Activated CD4-positive, alpha-beta T cell treated with anti-CD3 and anti-CD28 coated beads for 1 hour (primary cell): Measurements from ENCODE around the gene TNFRSF19.
"Not testable (repeated sequence)": the region's sequence is repeated elsewhere in the genome, so short reads cannot be mapped to it uniquely, and the experiment has no call there.

Experiments used
- DNase-seq: peaks from one replicate; pipeline ENCODE4 v3.0.0-alpha.2; 2020

The TNFRSF19 gene

DNA sequence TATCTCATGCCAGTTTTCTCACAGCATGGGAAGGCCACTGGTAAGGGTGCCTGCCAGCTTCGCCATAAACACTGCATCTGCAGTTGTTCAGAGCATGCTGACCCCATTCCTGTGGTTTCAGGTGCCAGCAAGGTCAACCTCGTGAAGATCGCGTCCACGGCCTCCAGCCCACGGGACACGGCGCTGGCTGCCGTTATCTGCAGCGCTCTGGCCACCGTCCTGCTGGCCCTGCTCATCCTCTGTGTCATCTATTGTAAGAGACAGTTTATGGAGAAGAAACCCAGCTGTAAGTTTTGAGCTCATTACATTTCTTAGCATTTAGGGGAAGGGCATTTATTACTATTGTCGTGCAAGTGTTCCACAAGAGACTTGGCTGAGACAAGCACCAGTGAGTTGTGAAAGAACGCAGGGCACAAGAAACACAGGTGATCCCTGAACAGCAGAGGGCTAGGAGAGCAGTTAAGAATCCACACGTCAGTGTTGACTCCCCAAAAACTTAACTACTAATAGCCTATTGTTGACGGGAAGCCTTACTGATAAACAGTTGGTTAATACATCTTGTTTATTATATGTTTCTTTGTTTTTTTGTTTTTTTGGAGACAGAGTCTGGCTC lies 88.8 kb downstream of the TNFRSF19 start:
- DNase-seq, result no peak

DNA sequence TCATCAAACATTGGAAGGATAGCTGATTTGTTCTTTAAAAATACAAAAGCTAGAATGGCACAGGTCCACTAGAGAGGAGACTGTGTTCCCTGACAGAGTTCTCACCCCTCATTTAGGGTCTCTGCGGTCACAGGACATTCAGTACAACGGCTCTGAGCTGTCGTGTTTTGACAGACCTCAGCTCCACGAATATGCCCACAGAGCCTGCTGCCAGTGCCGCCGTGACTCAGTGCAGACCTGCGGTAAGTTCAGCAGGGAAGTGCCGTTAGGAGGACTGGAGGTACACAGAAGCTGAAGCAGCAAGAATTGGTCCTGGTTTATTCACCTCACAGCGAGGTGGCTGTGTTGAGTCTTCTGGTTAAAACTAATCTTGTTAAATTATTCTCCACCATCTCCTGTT lies 90.0 kb downstream of the TNFRSF19 start:
- no peak for DNase-seq

DNA sequence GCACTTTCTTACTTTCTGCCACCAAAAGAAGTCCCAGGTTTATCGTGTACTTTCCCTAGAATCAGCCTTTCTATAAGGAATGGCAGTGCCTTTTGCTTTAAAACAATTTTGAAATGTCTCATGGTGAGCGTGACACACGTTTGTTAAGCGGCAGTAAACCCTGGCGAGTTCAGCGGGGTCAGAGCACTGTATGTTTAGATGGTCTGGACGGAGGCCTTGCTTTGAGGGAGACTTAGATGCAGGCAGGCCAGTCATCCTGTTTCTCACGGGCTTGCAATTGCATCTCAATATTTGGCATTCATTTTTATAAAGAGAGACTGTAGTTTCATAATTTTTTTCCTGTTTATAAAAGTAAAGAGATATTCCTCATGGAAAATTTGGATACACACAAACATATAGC lies 96.4 kb downstream of the TNFRSF19 start:
- no peak for DNase-seq

DNA sequence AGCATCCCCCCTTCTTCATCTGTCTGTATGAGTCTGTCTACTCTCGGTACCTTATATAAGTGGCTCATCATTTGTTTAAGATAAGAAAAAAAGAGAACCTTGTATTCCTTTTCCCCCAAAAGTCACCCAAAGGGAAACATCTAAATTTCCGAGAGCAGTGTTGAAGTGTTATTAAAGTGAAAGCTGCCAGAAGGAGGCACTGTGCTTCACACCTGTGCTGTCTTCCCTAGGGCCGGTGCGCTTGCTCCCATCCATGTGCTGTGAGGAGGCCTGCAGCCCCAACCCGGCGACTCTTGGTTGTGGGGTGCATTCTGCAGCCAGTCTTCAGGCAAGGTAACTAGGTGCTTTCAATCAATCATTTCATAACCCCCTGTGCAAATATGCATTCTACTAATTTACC lies 97.5 kb downstream of the TNFRSF19 start:
- no peak for DNase-seq

DNA sequence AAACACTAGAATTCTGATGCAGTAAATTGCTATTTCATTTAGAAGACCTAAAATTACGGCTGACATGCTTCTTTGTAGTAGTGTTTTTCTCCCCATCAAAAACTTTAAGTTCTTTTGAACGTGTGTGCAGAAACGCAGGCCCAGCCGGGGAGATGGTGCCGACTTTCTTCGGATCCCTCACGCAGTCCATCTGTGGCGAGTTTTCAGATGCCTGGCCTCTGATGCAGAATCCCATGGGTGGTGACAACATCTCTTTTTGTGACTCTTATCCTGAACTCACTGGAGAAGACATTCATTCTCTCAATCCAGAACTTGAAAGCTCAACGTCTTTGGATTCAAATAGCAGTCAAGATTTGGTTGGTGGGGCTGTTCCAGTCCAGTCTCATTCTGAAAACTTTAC lies 98.3 kb downstream of the TNFRSF19 start:
- DNase-seq, result no peak

DNA sequence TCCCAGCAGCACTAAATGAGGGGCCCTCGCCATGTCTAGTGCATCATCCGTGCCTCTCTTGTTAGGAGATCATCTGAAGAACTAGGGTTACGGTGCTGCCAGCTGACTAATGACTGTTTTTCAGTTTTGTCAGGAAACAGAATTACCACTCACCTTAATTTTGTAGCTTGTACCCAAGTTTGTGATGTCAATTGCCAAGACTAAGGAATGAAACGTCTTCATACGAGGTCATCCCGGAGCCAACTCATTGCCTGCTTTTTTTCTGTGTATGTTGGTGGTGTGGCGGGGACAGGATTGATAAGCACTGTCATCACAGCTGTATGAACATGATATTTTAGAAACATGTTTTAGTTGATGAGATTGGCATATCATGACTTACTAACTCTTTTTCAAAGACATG lies 100.6 kb downstream of the TNFRSF19 start:
- no peak for DNase-seq

DNA sequence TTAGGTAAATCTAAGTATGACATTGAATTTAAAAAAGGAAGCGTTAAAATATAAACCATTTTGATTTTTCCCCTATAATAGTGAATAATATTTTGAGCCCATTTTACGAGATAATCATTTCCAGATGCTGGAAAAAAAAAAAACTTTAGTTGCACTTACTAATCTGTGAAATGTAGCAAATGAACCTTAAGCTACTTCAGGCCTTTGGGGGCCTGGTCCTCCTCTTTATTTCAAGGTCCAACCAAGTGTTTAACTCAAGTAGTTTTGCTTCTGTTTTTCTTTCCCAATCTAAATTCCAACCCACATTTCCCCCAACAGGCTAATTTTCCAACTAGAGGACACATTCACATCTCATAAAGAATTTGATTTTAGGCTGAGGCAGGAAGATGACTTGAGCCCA lies 101.2 kb downstream of the TNFRSF19 start:
- DNase-seq, result no peak

DNA sequence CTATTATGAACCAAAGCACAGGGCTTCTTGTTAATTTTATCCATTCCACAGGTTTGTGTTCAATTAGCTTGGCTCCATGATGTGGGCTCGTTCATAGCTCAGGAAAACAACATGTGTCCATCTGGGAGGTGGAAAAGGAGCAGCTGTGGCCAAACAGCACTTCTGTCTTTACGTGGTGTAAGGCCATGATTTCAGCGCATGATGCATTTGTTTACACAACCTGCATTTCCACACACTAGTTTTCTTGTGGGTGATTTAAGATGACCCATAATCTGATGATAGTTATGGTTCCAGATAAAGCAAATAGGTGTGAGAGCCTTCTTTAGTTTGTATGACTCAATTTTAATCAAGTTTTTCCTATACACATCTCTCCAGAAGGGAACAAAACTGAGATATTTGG lies 101.7 kb downstream of the TNFRSF19 start:
- DNase-seq, result no peak

DNA sequence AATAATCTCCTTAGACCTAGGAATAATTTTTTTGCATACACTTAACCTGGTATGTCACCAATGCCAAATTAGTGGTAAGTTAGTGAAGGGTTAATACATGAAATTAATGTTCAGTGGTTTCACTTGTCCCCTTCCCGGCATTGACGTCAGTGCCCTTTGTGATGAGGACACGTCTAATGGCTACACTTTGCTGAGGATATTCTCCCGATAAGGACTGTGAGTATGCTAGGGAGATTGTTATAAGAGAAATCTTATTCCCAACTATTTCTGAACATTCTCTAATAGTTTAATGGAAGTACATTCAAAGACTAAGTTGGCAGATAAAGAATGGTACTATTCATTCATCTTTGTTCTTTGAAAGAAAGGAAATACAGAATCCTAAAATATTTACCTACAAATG lies 102.4 kb downstream of the TNFRSF19 start:
- DNase-seq, result no peak

DNA sequence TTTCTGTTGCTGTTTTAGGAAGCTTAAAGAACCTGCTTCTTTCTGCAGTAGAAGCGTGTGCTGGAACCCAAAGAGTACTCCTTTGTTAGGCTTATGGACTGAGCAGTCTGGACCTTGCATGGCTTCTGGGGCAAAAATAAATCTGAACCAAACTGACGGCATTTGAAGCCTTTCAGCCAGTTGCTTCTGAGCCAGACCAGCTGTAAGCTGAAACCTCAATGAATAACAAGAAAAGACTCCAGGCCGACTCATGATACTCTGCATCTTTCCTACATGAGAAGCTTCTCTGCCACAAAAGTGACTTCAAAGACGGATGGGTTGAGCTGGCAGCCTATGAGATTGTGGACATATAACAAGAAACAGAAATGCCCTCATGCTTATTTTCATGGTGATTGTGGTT lies 103.1 kb downstream of the TNFRSF19 start:
- DNase-seq, result no peak

DNA sequence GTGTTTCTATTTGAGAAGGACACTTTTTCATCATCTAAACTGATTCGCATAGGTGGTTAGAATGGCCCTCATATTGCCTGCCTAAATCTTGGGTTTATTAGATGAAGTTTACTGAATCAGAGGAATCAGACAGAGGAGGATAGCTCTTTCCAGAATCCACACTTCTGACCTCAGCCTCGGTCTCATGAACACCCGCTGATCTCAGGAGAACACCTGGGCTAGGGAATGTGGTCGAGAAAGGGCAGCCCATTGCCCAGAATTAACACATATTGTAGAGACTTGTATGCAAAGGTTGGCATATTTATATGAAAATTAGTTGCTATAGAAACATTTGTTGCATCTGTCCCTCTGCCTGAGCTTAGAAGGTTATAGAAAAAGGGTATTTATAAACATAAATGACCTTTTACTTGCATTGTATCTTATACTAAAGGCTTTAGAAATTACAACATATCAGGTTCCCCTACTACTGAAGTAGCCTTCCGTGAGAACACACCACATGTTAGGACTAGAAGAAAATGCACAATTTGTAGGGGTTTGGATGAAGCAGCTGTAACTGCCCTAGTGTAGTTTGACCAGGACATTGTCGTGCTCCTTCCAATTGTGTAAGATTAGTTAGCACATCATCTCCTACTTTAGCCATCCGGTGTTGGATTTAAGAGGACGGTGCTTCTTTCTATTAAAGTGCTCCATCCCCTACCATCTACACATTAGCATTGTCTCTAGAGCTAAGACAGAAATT lies 103.8 kb downstream of the TNFRSF19 start:
- no peak for DNase-seq

DNA sequence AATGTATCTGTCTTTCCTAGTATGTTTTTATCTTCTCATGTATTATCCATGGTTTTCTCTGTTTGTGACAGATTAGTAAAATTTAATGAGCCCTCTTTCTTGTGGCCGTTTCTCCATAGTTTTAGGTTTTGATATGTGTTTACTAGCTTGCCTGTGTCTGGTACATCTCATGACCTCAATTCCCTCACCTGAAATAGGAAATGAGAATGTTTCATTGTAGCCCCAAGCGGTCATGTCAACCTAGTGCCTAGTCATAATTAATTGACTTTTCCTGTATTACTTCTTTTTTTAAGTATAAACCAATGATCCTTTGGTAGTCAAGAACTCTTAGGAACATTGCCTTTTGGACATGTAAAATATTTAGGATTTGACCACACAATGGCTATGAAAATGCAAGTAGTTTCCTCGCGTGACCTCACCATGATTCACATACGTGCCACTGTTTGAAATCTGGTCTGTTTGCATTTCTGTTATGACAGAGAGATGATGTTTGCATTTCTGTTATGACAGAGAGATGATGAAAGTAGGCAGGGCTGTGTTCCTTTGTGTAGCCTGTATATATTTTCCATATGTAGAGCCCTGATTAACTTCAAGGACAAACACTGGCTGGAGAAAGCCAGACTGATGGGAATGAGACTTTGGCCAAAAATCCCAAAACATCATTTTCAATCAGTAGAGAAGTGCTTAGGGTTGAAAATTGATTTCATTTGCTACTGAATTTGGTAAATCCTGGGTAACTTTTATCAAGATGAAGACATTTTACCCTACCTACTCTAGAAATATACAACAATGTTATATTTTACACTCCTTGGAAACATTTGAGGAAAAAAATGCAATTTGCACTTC lies 104.8 kb downstream of the TNFRSF19 start:
- no peak for DNase-seq

DNA sequence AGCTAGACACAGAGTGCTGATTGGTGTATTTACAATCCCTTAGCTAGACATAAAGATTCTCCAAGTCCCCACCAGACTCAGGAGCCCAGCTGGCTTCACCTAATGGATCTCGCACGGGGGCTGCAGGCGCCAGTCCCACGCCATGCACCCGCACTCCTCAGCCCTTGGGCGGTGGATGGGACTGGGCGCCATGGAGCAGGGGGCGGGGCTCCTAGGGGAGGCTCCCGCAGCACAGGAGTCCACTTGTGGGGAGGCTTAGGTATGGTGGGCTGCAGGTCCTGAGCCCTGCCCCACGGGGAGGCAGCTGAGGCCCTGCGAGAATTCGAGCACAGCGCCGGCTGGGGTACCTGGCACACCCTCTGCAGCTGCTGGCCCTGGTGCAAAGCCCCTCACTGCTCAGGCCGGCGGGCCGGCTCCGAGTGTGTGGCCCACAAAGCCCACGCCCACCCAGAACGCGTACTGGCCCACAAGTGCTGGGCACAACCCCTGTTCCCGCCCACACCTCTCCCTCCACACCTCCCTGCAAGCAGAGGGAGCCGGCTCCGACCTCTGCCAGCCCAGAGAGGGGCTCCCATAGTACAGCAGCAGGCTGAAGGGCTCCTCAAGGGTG lies 107.6 kb downstream of the TNFRSF19 start:
- not testable (repeated sequence) for DNase-seq

DNA sequence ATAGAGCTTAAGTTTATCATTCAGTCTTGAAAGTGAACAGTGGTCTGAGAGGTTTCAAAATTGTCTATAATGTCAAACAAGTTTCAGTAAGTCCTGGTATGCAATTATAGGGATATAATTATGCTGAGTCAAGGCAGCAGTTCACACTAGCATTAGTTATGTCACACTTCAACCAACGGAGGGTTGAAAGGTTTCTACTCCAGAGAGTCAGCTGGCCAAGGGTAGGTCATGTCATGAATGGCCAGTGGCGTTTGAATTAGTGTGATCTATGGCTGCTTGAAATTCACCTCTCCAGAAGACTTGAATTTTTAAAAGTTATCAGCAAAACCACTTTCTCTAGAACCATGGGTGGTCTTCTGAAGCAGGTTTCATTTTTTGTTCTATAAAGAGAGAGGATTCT lies 108.6 kb downstream of the TNFRSF19 start:
- DNase-seq, result no peak

DNA sequence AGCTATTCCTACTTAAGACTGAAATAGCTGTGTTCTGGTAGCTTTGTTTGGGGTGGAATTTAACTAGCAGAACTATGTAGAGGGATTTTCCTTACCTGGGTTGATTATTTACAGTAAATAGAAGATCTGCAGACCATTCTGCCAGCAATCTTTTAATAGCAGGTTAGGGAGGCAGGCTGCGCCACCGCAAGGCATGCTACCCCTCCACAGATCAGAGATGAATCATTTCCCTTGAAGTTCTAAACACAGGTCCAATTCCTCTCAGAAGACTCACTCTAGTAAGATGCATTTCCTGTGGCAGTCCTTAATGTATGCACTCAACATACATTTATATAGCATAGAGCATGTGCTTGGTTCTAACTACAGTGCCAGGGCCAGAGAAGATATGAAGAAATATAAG lies 109.0 kb downstream of the TNFRSF19 start:
- no peak for DNase-seq

DNA sequence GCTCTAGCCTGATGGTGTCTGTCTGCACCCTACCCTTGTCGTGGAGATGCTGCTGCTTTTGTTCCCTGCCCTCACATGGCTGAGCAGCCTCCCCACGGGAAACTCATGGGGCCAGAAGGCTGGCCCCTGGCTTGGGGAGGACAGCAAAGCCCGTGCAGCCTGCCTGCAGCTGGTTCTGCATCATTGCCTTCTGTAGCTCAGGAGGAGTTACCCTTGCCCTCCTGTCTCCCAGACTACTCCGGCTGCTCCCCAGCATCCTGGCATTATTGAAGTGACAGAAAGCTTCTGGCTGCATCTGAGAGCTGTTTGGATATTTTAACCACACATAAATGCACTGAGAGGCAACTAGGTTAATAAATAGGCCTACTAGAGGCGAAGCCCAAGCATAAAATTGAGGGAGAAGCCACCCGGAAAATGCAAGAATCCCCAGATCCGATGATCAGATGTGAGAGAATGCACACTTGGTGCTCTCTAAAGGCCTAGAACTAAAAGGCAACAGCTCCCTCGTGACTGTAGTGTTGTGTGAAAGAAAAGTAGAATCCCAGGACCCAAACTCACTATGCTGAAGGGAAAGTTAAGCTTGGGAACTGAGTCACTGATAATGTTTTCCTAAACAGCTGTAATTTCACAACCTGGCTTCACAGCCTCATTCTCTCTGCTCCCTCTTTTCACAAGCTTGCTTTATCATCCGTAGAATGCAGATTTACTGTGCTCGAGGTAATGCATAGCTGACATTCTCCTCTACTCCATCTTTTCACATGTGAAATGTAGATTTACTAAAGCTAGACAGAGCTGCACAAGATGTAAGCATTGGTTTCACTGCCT lies 110.8 kb downstream of the TNFRSF19 start:
- no peak for DNase-seq

DNA sequence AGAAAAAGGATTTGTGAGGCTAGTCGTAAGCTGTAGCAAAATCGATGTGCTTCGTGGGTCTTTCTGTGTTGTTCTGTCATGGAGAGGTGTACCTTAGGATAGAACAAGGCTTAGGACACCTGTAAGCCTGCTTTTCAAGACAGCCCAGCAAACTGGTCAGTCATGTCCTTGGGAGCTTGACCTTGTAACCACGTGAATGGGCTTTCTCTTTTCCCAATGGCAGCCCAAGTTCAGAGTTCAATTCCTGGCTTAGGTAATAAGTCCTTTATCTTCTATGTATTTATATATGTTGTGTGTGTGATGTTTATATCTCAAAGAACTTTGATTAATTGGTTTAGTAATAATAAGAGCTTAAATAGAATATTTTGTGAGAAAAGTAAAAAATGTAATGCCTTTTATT lies 112.9 kb downstream of the TNFRSF19 start:
- DNase-seq, result no peak

DNA sequence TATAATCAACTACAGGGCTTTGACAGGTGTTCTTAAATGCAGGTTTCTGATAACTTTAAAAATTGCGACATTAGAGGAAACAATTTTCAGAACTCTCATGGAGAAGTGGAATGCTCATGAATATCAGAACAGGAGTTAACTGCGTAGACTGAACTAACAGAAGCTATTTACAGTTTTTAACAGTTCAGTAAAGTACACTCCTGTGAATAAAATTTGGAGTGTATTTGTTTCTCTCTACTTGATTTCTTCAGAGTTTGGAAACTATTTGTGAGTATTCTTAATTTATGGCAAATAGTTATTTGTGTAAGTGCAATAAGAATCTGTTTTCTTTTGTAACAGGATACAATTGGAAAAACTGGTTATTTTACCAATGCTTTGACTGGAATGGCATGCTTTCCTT lies 114.4 kb downstream of the TNFRSF19 start:
- DNase-seq, result no peak

DNA sequence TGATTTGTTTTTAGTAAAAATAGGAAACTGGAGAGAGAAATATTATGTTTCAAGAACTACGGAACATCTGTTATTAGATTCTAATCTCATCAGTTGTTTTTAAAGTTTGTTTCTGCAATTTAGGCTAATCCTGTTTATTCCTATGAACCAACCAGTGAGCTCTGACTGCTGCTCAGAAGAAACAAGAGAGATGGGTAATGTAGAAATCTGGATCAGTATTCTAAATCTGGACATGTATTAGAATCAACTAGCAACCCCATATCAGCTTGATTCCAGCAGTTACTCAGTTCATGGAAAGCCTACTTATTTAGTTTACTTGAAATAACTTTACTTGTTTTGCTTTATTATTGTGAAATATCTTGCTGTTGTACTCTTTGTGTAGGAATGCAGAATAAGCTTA lies 115.2 kb downstream of the TNFRSF19 start:
- no peak for DNase-seq

DNA sequence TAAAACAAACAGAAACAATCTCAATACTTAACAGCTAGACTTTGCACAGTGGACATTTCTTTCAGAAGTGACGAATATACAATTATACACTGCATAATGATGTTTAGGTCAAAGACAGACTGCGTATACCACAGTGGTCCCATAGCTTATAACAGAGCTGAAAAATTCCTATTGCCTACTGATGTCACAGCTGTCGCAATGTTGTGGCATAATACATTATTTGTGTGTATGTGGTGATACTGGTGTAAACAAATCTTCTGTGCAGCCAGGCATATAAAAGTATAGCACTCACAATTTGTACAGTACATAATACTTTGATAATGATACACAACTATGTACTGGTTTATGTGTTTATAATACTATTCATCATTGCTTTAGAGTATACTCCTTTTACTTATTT lies 116.7 kb downstream of the TNFRSF19 start:
- DNase-seq, result no peak

DNA sequence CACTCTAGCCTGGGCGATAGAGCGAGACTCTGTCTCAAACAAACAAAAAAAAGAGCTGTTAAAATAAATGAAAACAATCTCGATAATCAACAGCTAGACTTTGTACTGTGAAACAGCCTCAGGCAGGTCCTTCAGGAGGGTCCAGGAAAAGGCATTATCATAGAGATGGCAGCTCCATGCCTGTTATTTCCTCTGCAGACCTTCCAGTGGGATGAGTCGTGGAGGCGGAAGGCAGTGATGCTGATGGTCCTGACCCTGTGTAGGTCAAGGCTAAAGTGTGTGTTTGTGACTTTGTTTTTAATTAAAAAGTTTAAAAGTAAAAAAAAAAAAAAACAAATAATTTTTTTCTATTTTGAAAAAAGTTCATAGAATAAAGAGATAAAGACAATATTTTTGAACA lies 117.4 kb downstream of the TNFRSF19 start:
- DNase-seq, result no peak

DNA sequence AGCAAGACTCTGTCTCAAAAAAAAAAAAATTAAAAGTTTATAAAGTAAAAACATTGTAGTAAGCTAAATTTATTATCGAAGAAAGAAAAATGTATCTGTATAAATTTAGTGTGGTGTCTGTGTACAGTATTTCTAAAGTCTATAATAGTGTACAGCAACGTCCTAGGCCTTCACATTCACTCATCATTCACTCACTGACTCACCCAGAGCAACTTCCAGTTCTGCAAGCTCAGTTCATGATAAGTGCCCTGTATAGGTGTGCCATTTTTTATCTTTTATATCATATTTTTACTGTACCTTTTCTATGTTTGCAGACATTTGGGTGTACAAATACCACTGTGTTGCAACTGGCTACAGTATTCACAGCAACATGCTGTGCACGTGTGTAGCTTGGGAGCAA lies 118.1 kb downstream of the TNFRSF19 start:
- no peak for DNase-seq

DNA sequence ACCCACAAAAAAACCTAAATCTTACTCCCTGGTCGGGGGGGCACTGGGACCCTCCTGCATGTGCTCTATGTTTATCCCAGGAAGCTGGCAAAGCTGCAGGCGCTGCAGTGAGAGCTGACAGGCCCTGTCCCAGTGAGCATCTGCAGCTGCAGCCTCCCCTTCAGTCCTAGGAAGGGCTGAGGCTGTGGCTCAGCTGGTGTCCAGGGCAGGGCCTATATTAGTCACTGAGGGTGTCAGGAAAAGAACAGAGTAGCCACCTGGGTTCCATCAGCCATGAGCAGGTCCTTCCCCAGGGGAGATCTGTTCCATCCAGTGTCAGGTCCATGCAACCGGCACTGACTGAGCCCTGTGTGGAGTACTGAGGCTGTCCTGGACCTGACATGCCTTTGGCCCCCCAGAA lies 120.5 kb downstream of the TNFRSF19 start:
- DNase-seq, result no peak
